PC-3 (cell line): ENCODE results near the gene COL1A2. TPM values are rescaled to one million over a fixed set of nuclear protein-coding genes. Genes with fewer than 3 reads are reported as not detected.

Experiments
- ATAC-seq: fragments of 200-7000 bp; cut with Tn5 transposase; 2 replicates; pipeline ENCODE4 v1.9.1; 2020; ENCODE audit warnings: mild to moderate bottlenecking, moderate library complexity
- BruUV-seq: library from RNA; stranded (reverse); fragments of 400-500 nt; replicated peaks from 2 replicates; lab custom pipeline; 2021; lab: Mats Ljungman, UMichigan
- CTCF ChIA-PET: fragments of 300-600 bp; sonication (Branson Sonifier 250); formaldehyde crosslinking; loops from one replicate; lab custom pipeline; 2022; ENCODE audit warnings: antibody characterized with exemption; lab: Charles Lee
- POLR2A ChIA-PET: fragments of 300-600 bp; sonication (Branson Sonifier 250); formaldehyde crosslinking; loops from one replicate; lab custom pipeline; 2022; ENCODE audit warnings: antibody characterized with exemption; ENCODE audit not compliant: unreplicated experiment; lab: Charles Lee
- DNase-seq: peaks from one replicate; pipeline ENCODE4 v3.0.0-alpha.2; 2015
- H2AFZ ChIP-seq: fragments of 300-600 bp; sonication (generic); 2 replicates; pipeline ENCODE4 v1.6.0; 2016; ENCODE audit warnings: antibody characterized with exemption, low read length
- H3F3A ChIP-seq: fragments of 300-600 bp; sonication (generic); one replicate; pipeline ENCODE4 v1.6.0; 2017; ENCODE audit warnings: antibody characterized with exemption, low read length, control low read depth, mild to moderate bottlenecking; ENCODE audit not compliant: unreplicated experiment
- H3K27ac ChIP-seq: fragments of 300-600 bp; sonication (generic); 2 replicates; pipeline ENCODE4 v1.5.1; 2016; ENCODE audit warnings: mild to moderate bottlenecking, low read length
- H3K27me3 ChIP-seq: fragments of 300-600 bp; sonication (generic); 2 replicates; pipeline ENCODE4 v1.6.1; 2016; ENCODE audit warnings: low read length, mixed read lengths
- H3K36me3 ChIP-seq: fragments of 300-600 bp; sonication (generic); 2 replicates; pipeline ENCODE4 v1.6.1; 2016; ENCODE audit warnings: low read depth, mixed run types, low read length, mixed read lengths
- H3K4me1 ChIP-seq: fragments of 300-600 bp; sonication (generic); 2 replicates; pipeline ENCODE4 v1.5.1; 2016; ENCODE audit warnings: low read length; ENCODE audit not compliant: insufficient read depth
- H3K4me2 ChIP-seq: fragments of 300-600 bp; sonication (generic); 2 replicates; pipeline ENCODE4 v1.6.0; 2016; ENCODE audit warnings: low read length
- H3K4me3 ChIP-seq: fragments of 300-600 bp; sonication (generic); 2 replicates; pipeline ENCODE4 v1.5.1; 2016; ENCODE audit warnings: mild to moderate bottlenecking, low read length, mixed read lengths
- H3K79me2 ChIP-seq: fragments of 300-600 bp; sonication (generic); 2 replicates; pipeline ENCODE4 v1.6.1; 2017; ENCODE audit warnings: low read length, mixed read lengths
- H3K9ac ChIP-seq: fragments of 300-600 bp; sonication (generic); 2 replicates; pipeline ENCODE4 v1.6.0; 2016; ENCODE audit warnings: mild to moderate bottlenecking, low read length
- H3K9me2 ChIP-seq: fragments of 300-600 bp; sonication (generic); replicated peaks from 2 replicates; pipeline ENCODE4 v1.6.1; 2016; ENCODE audit warnings: mixed run types, low read length, mixed read lengths
- H3K9me3 ChIP-seq: fragments of 300-600 bp; sonication (generic); 2 replicates; pipeline ENCODE4 v1.6.1; 2016; ENCODE audit warnings: low read length, mixed read lengths
- H4K20me1 ChIP-seq: fragments of 300-600 bp; sonication (generic); 2 replicates; pipeline ENCODE4 v1.6.1; 2016; ENCODE audit warnings: low read length, mixed read lengths
- CTCF ChIP-seq: fragments of 300-600 bp; sonication (generic); conservative IDR thresholded peaks from 2 replicates; pipeline ENCODE4 v1.5.1; 2017; ENCODE audit warnings: antibody characterized with exemption, low read depth, mild to moderate bottlenecking, low read length
- EZH2 ChIP-seq: fragments of 300-600 bp; sonication (generic); IDR thresholded peaks from one replicate; pipeline ENCODE4 v1.6.1; 2017; ENCODE audit warnings: antibody characterized with exemption, mild to moderate bottlenecking, low read length; ENCODE audit not compliant: unreplicated experiment
- EZH2phosphoT487 ChIP-seq: fragments of 300-600 bp; sonication (generic); IDR thresholded peaks from 2 replicates; pipeline ENCODE4 v1.6.1; 2018; ENCODE audit warnings: mild to moderate bottlenecking, antibody characterized with exemption, low read length, borderline replicate concordance
- intact Hi-C: fragments of 100-400 bp; cut with micrococcal nuclease; formaldehyde crosslinking; loops from 2 replicates; pipeline ENCODE4 v1.9.0; 2023
- total RNA-seq: library from RNA; depleted of rRNA; stranded (reverse); fragments of >200 nt; gene quantifications from 2 replicates; pipeline ENCODE4 v1.2.3, GENCODE V29; 2014

Gene COL1A2
- total RNA-seq, 1 experiment from 2014 or later = not detected

- intact Hi-C loops = loop anchor here (10.0 kb wide), 1 partner anchor 465 kb away; the partner anchor contains the start of gene PPP1R9A
- TF ChIP-seq EZH2 (no peak), CTCF (no peak), EZH2phosphoT487 (no peak)
- Histone ChIP-seq H3K79me2 (no peaks in the 10 kb centered on the region), H2AFZ (no peak overlapping the region), H3K27me3 (no peaks in the 10 kb centered on the region), H3K9me3 (no peaks in the 10 kb centered on the region), H3K4me3 (no peak overlapping the region), H3K4me2 (no peak overlapping the region), H3K4me1 (no peaks in the 10 kb centered on the region), H3F3A (no peaks in the 10 kb centered on the region), H3K27ac (no peak overlapping the region), H3K36me3 (no peaks in the 10 kb centered on the region), H3K9ac (no peak overlapping the region), H3K9me2 (no peaks in the 10 kb centered on the region), H4K20me1 (no peaks in the 10 kb centered on the region)
- ATAC-seq (no peak), DNase-seq (no peak)
- no TSS peak for BruUV-seq
- POLR2A ChIA-PET = no interaction called here
- CTCF ChIA-PET = no interaction called here
Measured at GRCh38 chr7:94439893-94440381, 45.2 kb downstream of the COL1A2 start.

- Histone ChIP-seq H2AFZ (no peak overlapping the region), H3K4me2 (no peak overlapping the region), H3K9me2 (no peaks in the 10 kb centered on the region), H3F3A (no peaks in the 10 kb centered on the region), H3K4me3 (no peak overlapping the region), H3K4me1 (no peaks in the 10 kb centered on the region), H3K36me3 (no peaks in the 10 kb centered on the region), H3K9ac (no peak overlapping the region), H3K9me3 (no peaks in the 10 kb centered on the region), H3K27me3 (no peaks in the 10 kb centered on the region), H4K20me1 (no peaks in the 10 kb centered on the region), H3K79me2 (no peaks in the 10 kb centered on the region), H3K27ac (no peak overlapping the region)
- ATAC-seq (no peak), DNase-seq (no peak)
- POLR2A ChIA-PET = no interaction called here
- no TSS peak for BruUV-seq
- CTCF ChIA-PET = no interaction called here
- intact Hi-C loops = loop anchor here (10.0 kb wide), 1 partner anchor 464 kb away; the partner anchor contains the start of gene PPP1R9A
- TF ChIP-seq EZH2 = no peak
- TF ChIP-seq EZH2phosphoT487 = no peak
- no peak for TF ChIP-seq CTCF
Measured at GRCh38 chr7:94440451-94441039, 45.9 kb downstream of the COL1A2 start.

DNA sequence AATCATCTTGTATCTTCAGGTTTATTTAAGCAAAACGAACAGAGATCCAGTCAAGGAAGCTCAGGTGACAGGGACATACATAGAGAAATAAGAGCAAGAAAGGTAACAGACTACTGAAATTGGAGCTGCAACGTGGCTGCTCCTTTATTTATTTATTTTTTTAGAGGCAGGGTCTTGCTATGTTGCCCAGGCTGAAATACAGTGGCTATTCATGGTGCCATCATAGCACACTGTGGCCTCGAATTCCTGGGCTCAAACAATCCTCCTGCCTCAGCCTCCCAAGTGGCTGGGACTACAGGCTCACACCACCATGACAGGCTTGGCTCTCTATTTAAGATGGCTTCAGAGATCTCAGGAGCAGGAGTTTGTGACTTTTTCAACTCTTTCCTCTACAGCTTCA is 46.4 kb downstream of the COL1A2 start:
- no peak for ATAC-seq

More for the DNA sequence above, 46.4 kb downstream of the COL1A2 start:
- H3K9ac ChIP-seq = no peak overlapping the region
- H3K27me3 ChIP-seq = no peaks in the 10 kb centered on the region
- no peaks in the 10 kb centered on the region for H3K36me3 ChIP-seq
- ChIA-PET CTCF (no interaction called here), POLR2A (no interaction called here)
- no peak overlapping the region for H2AFZ ChIP-seq
- no peak for DNase-seq
- BruUV-seq = no TSS peak
- no peaks in the 10 kb centered on the region for H3K4me1 ChIP-seq
- no peaks in the 10 kb centered on the region for H3K9me3 ChIP-seq
- no peaks in the 10 kb centered on the region for H3K9me2 ChIP-seq
- no peak overlapping the region for H3K27ac ChIP-seq
- no peaks in the 10 kb centered on the region for H4K20me1 ChIP-seq
- no peak for TF ChIP-seq EZH2
- no peak for TF ChIP-seq EZH2phosphoT487
- TF ChIP-seq CTCF = no peak
- H3K79me2 ChIP-seq = no peaks in the 10 kb centered on the region
- H3K4me3 ChIP-seq = no peak overlapping the region
- H3F3A ChIP-seq = no peaks in the 10 kb centered on the region
- intact Hi-C loops = loop anchor here (10.0 kb wide), 1 partner anchor 464 kb away; the partner anchor contains the start of gene PPP1R9A
- no peak overlapping the region for H3K4me2 ChIP-seq
